Amygdala (tissue), 56 donors: ENCODE data around the gene AQP2.

Source experiments
- DNase-seq, 56 donors: peaks; one replicate each; lab custom pipeline; 2025; lab: John Stamatoyannopoulos, UW

The AQP2 gene, protein sequence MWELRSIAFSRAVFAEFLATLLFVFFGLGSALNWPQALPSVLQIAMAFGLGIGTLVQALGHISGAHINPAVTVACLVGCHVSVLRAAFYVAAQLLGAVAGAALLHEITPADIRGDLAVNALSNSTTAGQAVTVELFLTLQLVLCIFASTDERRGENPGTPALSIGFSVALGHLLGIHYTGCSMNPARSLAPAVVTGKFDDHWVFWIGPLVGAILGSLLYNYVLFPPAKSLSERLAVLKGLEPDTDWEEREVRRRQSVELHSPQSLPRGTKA

DNA sequence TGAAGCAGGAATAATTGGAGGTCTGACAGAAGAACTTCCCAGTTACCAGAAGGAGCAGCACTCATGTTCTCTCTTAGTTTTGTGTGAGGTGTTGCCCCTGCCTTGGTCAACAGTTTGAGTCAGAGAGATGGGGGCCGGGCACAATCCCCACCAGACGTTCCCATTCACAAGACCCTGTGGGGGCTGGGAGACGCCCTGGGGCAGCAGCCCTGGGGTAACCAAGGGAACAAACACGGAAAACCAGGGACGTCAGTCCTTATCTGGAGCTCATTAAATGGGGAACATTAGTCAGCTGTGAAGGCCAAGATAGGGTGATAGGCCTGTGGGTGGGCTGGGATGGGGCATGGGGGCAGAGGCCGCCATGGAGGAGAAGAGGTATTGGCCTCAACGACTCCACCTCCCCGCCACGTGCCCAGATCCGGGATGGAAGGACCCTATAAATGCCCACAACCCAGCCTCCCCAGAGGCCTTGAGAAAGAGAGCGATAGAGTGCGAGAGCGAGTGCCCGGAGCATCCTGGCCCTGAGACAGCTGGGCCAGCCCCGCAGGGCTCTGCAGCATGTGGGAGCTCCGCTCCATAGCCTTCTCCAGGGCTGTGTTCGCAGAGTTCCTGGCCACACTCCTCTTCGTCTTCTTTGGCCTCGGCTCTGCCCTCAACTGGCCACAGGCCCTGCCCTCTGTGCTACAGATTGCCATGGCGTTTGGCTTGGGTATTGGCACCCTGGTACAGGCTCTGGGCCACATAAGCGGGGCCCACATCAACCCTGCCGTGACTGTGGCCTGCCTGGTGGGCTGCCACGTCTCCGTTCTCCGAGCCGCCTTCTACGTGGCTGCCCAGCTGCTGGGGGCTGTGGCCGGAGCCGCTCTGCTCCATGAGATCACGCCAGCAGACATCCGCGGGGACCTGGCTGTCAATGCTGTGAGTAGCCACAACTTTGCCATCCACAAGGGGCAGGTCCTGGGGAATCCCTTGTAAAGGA, at the start of gene AQP2:
TSS of gene AQP2 (plus strand) at position 465 of the 979 bp plus-strand sequence. CDS start at position 559, 94 bp downstream.
- DNase-seq: no peak

GRCh38 chr12:49901026-49901425, 49.5 kb upstream of the AQP2 start:
- no peak for DNase-seq

GRCh38 chr12:49901986-49902385, 48.6 kb upstream of the AQP2 start:
- no peak for DNase-seq

- DNase-seq: peak in 50 of 56 donors; percentile 26 to 87 (median 60)
These were observed 47.9 kb upstream of the AQP2 start for GRCh38 chr12:49902399-49903350.

DNA sequence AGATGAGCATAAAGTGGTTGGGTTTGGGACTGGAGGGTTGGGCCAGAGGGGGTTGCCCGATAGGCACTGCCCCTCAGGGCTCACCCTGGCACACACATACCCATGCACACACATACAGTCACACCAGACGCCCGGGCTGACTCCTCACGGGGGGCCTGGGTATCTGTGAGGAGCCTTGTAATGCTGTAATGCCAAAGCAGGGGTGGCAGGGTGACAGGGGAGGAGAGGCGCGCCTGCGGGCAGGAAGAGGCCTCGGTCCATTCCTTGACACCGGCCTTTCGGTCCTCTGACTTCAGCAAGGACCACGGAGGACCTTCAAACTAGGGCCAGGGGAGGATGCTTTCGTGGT, 47.2 kb upstream of the AQP2 start:
- DNase-seq: peak in 15 of 56 donors; percentile 48 to 79 (median 63)

- peak in 55 of 56 donors; percentile 57 to 97 (median 87) for DNase-seq
These were observed 46.7 kb upstream of the AQP2 start, which contains the start of gene FAIM2 for GRCh38 chr12:49903700-49904423. FAIM2 (minus strand) TSS chr12:49903900; CDS start chr12:49903792, 108 bp downstream.

DNA sequence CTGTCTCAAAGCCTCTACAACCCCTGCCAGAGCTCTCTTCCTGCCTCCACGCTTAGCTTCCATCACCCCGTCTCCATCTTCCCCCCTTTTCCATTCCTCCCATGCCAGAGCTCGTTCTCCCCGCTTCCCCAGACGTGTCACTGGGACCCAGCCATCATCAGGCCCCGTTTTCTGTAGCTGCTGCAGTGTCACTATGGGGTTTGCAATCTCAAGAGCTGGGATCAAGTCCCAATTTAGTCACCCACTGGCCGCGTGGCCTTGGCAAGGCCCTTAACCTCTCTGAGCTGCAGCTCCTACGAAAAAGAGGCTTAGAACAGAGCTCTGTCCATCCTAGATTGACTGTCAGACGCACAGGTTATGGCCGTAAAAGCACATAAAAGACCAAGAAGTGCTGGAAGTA, 45.9 kb upstream of the AQP2 start:
- peak in 4 of 56 donors; percentile 28 to 55 (median 37) for DNase-seq

- no peak for DNase-seq
These were observed 44.7 kb upstream of the AQP2 start for GRCh38 chr12:49905718-49906314.

- DNase-seq: no peak
These were observed 43.2 kb upstream of the AQP2 start for GRCh38 chr12:49907352-49907751.

- no peak for DNase-seq
These were observed 41.2 kb upstream of the AQP2 start for GRCh38 chr12:49909356-49909755.

GRCh38 chr12:49909826-49910225, 40.7 kb upstream of the AQP2 start:
- no peak for DNase-seq

DNA sequence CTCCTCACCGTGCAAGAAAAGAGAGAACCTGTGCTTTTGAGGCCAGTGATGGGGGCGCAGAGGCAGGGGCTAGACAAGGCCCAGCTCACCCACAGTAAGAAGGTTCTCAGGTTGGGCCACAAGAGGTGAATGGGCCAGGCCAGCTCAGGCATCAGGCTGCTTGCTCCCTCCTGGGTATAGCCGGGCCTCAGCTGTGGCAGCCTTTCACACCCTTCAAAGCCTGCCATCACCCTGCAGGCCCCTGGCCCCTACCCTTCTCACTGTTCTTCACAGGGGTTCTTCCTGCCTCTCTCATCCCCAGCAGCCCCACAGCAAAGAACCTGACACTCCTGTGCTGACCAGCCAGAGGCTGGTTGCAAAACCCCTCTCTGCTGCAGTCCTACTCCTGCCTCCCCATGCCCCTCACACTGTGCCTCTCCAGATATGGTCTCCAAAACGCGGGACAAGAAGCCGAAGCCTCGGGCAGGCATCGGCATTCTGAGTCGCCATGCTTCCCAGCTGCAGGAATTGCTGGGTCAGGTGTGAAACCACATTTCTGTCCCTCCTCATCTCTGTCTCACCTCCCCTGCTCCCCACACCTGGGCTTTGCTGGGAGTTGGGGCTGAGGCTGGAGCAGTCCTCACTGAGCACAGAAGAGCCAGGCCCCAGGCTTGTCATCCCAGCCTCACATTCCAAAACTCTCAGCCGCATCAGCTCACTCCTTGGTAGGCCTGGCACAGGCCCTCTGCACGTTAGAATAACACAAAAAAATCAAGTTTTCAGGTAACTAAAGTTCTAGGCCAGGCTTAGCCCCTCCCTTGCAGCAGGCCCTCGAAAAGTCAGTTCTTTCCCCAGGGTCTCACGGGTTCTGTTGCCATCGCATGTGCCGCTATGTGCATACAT, 40.0 kb upstream of the AQP2 start:
- no peak for DNase-seq

DNA sequence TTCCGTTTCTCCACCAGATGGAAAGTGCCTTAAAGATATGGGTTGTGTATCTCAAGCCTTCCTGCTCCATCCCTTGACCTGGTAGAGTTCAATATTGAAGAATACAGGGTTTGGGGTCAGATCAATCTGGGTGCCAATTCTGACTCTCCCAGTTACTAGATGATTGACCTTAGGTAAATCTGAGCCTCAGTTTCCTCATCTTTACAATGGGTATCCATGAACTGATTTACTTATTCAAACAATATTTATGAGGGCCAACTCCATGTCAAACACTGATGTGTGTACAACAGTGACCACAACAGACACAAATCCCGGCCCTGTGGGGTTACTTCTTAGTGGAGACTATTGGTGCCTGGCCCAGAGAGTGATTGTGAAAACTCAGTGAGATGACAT, 39.3 kb upstream of the AQP2 start:
- no peak for DNase-seq

- DNase-seq: no peak
These were observed 37.9 kb upstream of the AQP2 start for GRCh38 chr12:49912345-49913255.

DNA sequence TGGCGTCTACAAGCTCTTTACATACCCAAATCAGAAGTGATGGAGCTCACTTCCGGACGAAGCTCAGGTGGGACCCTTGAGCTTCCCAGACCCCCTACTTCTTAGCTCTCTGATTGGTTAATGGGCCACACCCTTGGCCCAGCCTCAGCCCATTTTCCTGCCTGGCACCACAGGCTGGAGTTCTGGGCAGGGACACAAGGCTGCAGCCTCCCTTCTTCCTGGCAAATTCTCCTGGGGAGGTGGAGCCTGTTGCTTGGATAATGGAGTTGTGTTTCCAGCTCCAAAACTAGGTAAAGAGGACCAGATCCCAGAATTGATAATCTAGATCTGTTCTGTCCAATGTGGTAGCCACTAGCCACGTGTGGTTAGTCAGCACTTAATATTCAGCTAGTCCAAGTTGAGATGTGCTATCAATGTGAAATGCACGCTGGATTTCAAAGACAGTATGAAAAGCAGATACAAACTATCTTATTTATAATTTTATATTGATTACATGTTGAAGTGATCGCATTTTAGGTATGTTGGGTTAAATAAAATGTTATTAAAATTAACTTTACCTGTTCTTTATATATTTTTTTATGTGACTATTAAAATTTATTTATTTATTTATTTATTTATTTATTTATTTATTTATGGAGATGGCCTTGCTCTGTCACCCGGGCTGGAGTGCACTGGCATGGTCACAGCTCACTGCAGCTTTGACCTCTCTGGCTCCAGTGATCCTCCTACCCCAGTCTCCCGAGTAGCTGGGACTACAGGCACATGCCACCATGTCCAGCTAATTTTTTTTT, 34.2 kb upstream of the AQP2 start:
- no peak for DNase-seq

DNA sequence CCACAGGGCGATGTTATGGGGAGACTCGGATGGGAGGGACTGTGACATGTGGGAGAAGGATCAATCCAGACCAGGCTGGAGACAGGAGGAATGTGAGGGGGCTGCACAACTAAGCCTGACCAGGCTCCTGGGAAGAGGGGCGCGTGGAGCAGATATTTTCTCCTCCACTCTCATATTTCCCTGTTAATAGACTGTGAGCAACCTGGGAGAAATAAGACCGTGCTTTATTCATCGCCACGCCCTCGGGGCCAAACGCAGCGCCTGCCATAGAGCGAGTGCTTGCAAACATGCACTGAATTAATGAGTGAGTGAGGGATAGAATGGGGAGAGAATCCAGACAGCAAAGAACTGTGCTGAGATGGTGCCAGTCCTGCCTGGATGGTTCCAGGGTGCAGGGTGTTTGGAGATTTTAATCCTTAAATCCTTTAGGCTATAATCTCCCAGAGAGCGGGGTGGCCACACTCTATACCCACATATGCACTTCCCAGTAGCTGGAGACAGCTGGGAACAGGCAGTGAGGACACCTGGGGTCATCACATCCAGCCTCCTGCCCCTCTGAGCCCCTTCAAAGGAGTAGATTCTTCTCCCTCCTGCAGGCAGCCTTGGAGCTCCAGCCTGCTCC, 33.3 kb upstream of the AQP2 start:
- no peak for DNase-seq
